Neural crest cell (in vitro differentiated cells): ENCODE results near the gene TXNRD1. TPM values are rescaled to one million over a fixed set of nuclear protein-coding genes. Genes with fewer than 3 reads are reported as not detected.

Experiments used
- DNase-seq: peaks from one replicate; pipeline ENCODE4 v3.0.0; 2021; ENCODE audit warnings: low read depth, mixed read lengths, low spot score
- H3K27ac Mint-ChIP-seq: one replicate; pipeline ENCODE4 v1.8.0; 2021; ENCODE audit warnings: mild to moderate bottlenecking, mixed read lengths; ENCODE audit not compliant: unreplicated experiment
- H3K27me3 Mint-ChIP-seq: 2 replicates; pipeline ENCODE4 v1.8.0; 2021; ENCODE audit warnings: low read depth, mild to moderate bottlenecking, mixed read lengths
- H3K36me3 Mint-ChIP-seq: 2 replicates; pipeline ENCODE4 v1.8.0; 2021; ENCODE audit warnings: low read depth, mild to moderate bottlenecking, mixed read lengths
- H3K4me1 Mint-ChIP-seq: 2 replicates; pipeline ENCODE4 v1.8.0; 2021; ENCODE audit warnings: mixed read lengths
- H3K4me3 Mint-ChIP-seq: one replicate; pipeline ENCODE4 v1.8.0; 2021; ENCODE audit warnings: mild to moderate bottlenecking, mixed read lengths
- H3K9me3 Mint-ChIP-seq: 2 replicates; pipeline ENCODE4 v1.8.0; 2021; ENCODE audit warnings: mixed read lengths
- CTCF ChIP-seq: fragments of 200-600 bp; sonication (generic); conservative IDR thresholded peaks from 2 replicates; pipeline ENCODE4 v1.5.0; 2021; ENCODE audit warnings: antibody characterized with exemption, mild to moderate bottlenecking
- total RNA-seq: library from RNA; stranded (reverse); gene quantifications from 2 replicates; pipeline ENCODE4 v1.2.1, GENCODE V29; 2021

Gene TXNRD1
- total RNA-seq, 1 donor from 2014 or later, result 105 TPM

- H3K9me3 Mint-ChIP-seq, result no peaks in the 10 kb centered on the region
- no peak for DNase-seq
- H3K36me3 Mint-ChIP-seq, result no peaks in the 10 kb centered on the region
- no peaks in the 10 kb centered on the region for H3K27me3 Mint-ChIP-seq
- no peak for TF ChIP-seq CTCF
- H3K4me1 Mint-ChIP-seq, result peaks cover 44% of the 10 kb centered on the region
- H3K4me3 Mint-ChIP-seq, result peak overlapping the region; percentile 98
- H3K27ac Mint-ChIP-seq, result peak overlapping the region; percentile 100
Measured at GRCh38 chr12:104285740-104286515, 70.3 kb downstream of the TXNRD1 start.

DNA sequence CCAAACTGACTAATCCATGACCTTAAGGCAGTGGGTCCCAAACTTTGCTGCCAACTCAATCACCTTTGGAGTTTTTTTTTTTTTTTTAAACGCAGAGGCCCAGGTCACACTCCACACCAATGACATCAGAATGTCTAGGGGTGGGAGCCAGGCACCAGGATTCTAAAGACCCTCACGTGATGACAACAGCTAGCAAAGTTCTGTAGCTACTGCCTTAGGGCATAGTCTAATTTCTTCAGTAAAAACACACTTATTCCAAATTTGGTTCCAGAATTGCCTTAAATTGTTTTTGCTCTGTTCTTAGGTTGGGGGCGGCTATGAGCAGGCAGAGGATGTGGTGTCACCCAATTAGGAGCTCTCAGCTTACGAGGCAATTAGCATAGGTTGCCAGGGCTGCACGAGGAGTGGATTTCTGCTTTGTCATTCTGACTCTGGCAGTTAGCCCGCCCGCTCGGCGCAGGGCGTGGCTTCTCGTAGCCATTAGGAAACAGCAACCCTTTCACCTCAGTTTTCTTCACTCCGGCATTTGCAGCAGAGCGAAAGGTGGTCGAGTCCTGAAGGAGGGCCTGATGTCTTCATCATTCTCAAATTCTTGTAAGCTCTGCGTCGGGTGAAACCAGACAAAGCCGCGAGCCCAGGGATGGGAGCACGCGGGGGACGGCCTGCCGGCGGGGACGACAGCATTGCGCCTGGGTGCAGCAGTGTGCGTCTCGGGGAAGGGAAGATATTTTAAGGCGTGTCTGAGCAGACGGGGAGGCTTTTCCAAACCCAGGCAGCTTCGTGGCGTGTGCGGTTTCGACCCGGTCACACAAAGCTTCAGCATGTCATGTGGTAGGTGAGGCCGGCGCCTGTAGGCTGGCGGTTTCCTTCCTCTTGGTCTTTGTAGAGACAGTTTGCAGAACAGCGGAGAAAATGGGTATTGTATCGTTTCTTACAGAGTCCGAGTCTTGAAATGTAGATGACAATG lies 71.2 kb downstream of the TXNRD1 start:
- Mint-ChIP-seq H3K36me3 (no peaks in the 10 kb centered on the region), H3K9me3 (no peaks in the 10 kb centered on the region), H3K27me3 (no peaks in the 10 kb centered on the region), H3K4me1 (peaks cover 43% of the 10 kb centered on the region), H3K4me3 (peak overlapping the region; percentile 98), H3K27ac (peak overlapping the region; percentile 100)
- DNase-seq, result peak; percentile 79
- TF ChIP-seq CTCF, result peak; percentile 11

DNA sequence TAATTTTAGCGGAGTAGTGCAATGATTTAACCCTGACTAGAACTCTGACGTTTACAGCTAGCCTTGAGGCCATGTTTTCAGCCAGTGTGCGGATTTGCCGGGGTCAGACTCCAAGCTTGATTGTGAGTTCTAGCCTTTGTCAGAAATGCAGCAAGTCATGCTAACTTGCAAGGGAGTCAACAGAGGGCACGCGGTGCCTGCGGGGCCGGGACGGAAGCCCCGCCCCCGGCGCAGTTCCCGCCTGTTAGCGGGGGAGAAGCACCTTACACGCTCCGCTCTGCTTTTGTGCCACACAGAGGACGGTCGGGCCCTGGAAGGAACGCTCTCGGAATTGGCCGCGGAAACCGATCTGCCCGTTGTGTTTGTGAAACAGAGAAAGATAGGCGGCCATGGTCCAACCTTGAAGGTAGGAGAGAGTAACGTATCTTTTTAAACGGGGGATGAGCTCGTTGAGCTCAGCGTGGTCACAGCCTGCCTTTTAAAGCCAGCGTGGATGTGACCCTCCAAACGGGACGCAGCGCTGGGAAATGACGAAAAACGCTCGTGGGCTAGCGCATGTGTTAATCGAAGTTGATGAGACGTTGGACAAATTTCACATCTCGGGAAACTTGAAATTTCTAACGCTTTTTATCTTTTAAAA lies 73.2 kb downstream of the TXNRD1 start:
- TF ChIP-seq CTCF, result no peak
- H3K27ac Mint-ChIP-seq, result peak overlapping the region; percentile 100
- H3K4me1 Mint-ChIP-seq, result peaks cover 54% of the 10 kb centered on the region

GRCh38 chr12:104290320-104290719 lies 74.7 kb downstream of the TXNRD1 start:
- peak overlapping the region; percentile 45 for H3K4me3 Mint-ChIP-seq
- H3K27me3 Mint-ChIP-seq, result no peaks in the 10 kb centered on the region
- no peaks in the 10 kb centered on the region for H3K9me3 Mint-ChIP-seq
- H3K27ac Mint-ChIP-seq, result no peak overlapping the region
- H3K36me3 Mint-ChIP-seq, result peaks cover 19% of the 10 kb centered on the region
- no peak for DNase-seq
- peaks cover 55% of the 10 kb centered on the region for H3K4me1 Mint-ChIP-seq
- TF ChIP-seq CTCF, result no peak

More for the DNA sequence above, 73.2 kb downstream of the TXNRD1 start:
- no peaks in the 10 kb centered on the region for H3K9me3 Mint-ChIP-seq
- peaks cover 15% of the 10 kb centered on the region for H3K36me3 Mint-ChIP-seq
- no peaks in the 10 kb centered on the region for H3K27me3 Mint-ChIP-seq
- peak overlapping the region; percentile 98 for H3K4me3 Mint-ChIP-seq
- peak; percentile 77 for DNase-seq

DNA sequence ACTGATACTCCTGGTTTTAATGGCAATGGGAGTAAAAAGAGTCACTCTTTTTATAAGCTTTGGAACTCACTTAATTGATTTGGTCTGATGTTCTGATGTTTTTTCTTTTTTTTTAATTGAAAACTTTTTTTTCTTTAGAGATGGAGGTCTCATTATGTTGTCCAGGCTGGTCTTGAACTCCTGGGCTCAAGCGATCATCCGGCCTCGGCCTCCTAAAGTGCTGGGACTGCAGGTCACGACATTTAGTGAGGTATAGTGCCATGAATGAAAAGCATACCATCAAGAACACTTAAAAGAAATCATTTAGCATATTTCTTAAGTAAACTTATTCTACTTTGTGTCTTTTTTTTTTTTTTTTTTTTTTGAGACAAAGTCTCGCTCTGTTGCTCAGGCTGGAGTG lies 75.3 kb downstream of the TXNRD1 start:
- Mint-ChIP-seq H3K27me3 (no peaks in the 10 kb centered on the region), H3K36me3 (peaks cover 23% of the 10 kb centered on the region), H3K4me1 (peaks cover 55% of the 10 kb centered on the region), H3K27ac (no peak overlapping the region), H3K9me3 (no peaks in the 10 kb centered on the region), H3K4me3 (peak overlapping the region; percentile 70)
- TF ChIP-seq CTCF, result no peak
- DNase-seq, result no peak
